ENCODE measurements around the gene NPFFR1. TPM values are rescaled to one million over a fixed set of nuclear protein-coding genes. Genes with fewer than 3 reads are reported as not detected.

Gene NPFFR1
- total RNA-seq, 1 experiment from 2014 or later = 0.24 TPM

- peaks cover 55% of the 10 kb centered on the region for H3K27me3 Mint-ChIP-seq (ENCODE audit: unreplicated experiment)
- H3K4me1 Mint-ChIP-seq (ENCODE audit: low read depth, unreplicated experiment) = peaks cover 8% of the 10 kb centered on the region
- no peaks in the 10 kb centered on the region for H3K9me3 Mint-ChIP-seq (ENCODE audit: low read depth, unreplicated experiment)
- no peak overlapping the region for H3K27ac Mint-ChIP-seq (ENCODE audit: unreplicated experiment)
- H3K36me3 Mint-ChIP-seq (ENCODE audit: insufficient read depth, unreplicated experiment) = no peaks in the 10 kb centered on the region
- TF ChIP-seq CTCF (IDR thresholded peaks at IDR 0.05; ENCODE audit: unreplicated experiment) = no peak
- no TSS peak for BruUV-seq (replicated peaks)
- CTCF ChIA-PET = interaction anchor here (0.5 to 0.7 kb wide), 2 partner anchors 9 to 146 kb away, joined by 3 to 4 read pairs; no protein-coding TSS in a partner anchor
- H3K4me3 Mint-ChIP-seq (ENCODE audit: low read depth, unreplicated experiment) = no peak overlapping the region
- intact Hi-C loops (cut with micrococcal nuclease; ENCODE audit: unreplicated experiment) = no loop called here
- DNase-seq = no peak
Measured at GRCh38 chr10:70281609-70282008, 2.2 kb downstream of the NPFFR1 start.

GRCh38 chr10:70280099-70280498, 3.7 kb downstream of the NPFFR1 start:
- intact Hi-C loops (cut with micrococcal nuclease; ENCODE audit: unreplicated experiment) = no loop called here
- no peak overlapping the region for H3K4me3 Mint-ChIP-seq (ENCODE audit: low read depth, unreplicated experiment)

GRCh38 chr10:70277396-70278030, 6.3 kb downstream of the NPFFR1 start:
- CTCF ChIA-PET = interaction anchor here (0.7 kb wide), 1 partner anchor 483 kb away, joined by 3 read pairs; no protein-coding TSS in a partner anchor
- Mint-ChIP-seq H3K4me3 (ENCODE audit: low read depth, unreplicated experiment) (no peak overlapping the region), H3K4me1 (ENCODE audit: low read depth, unreplicated experiment) (peaks cover 4% of the 10 kb centered on the region), H3K27ac (ENCODE audit: unreplicated experiment) (no peak overlapping the region), H3K9me3 (ENCODE audit: low read depth, unreplicated experiment) (peaks cover 2% of the 10 kb centered on the region), H3K36me3 (ENCODE audit: insufficient read depth, unreplicated experiment) (no peaks in the 10 kb centered on the region), H3K27me3 (ENCODE audit: unreplicated experiment) (peaks cover 30% of the 10 kb centered on the region)
- BruUV-seq (replicated peaks) = no TSS peak
- DNase-seq = no peak
- intact Hi-C loops (cut with micrococcal nuclease; ENCODE audit: unreplicated experiment) = no loop called here
- TF ChIP-seq CTCF (IDR thresholded peaks at IDR 0.05; ENCODE audit: unreplicated experiment) = no peak

More at GRCh38 chr10:70280099-70280498, 3.7 kb downstream of the NPFFR1 start:
- Mint-ChIP-seq H3K4me1 (ENCODE audit: low read depth, unreplicated experiment) (peaks cover 8% of the 10 kb centered on the region), H3K27ac (ENCODE audit: unreplicated experiment) (no peak overlapping the region), H3K36me3 (ENCODE audit: insufficient read depth, unreplicated experiment) (no peaks in the 10 kb centered on the region), H3K9me3 (ENCODE audit: low read depth, unreplicated experiment) (peaks cover 2% of the 10 kb centered on the region), H3K27me3 (ENCODE audit: unreplicated experiment) (peaks cover 55% of the 10 kb centered on the region)
- DNase-seq = no peak
- no peak for TF ChIP-seq CTCF (IDR thresholded peaks at IDR 0.05; ENCODE audit: unreplicated experiment)
- BruUV-seq (replicated peaks) = no TSS peak
- CTCF ChIA-PET = no interaction called here

- H3K9me3 Mint-ChIP-seq (ENCODE audit: low read depth, unreplicated experiment) = peaks cover 2% of the 10 kb centered on the region
- TF ChIP-seq CTCF (IDR thresholded peaks at IDR 0.05; ENCODE audit: unreplicated experiment) = no peak
- intact Hi-C loops (cut with micrococcal nuclease; ENCODE audit: unreplicated experiment) = loop anchor here (5.0 kb wide), 1 partner anchor 58 kb away; no protein-coding TSS in a partner anchor
- H3K27ac Mint-ChIP-seq (ENCODE audit: unreplicated experiment) = no peak overlapping the region
- no peak for DNase-seq
- peaks cover 14% of the 10 kb centered on the region for H3K4me1 Mint-ChIP-seq (ENCODE audit: low read depth, unreplicated experiment)
- H3K27me3 Mint-ChIP-seq (ENCODE audit: unreplicated experiment) = peaks cover under 1% of the 10 kb centered on the region
- CTCF ChIA-PET = no interaction called here
- no TSS peak for BruUV-seq (replicated peaks)
- H3K4me3 Mint-ChIP-seq (ENCODE audit: low read depth, unreplicated experiment) = no peak overlapping the region
- H3K36me3 Mint-ChIP-seq (ENCODE audit: insufficient read depth, unreplicated experiment) = no peaks in the 10 kb centered on the region
Measured at GRCh38 chr10:70274643-70275042, 9.2 kb downstream of the NPFFR1 start.

Data from Calu3 (cell line).